Ascending aorta (tissue), 2 donors: ENCODE results near the gene AFF3. TPM values are rescaled to one million over a fixed set of nuclear protein-coding genes. Genes with fewer than 3 reads are reported as not detected.

Source experiments
- DNase-seq, 2 donors: peaks; one replicate each; pipeline ENCODE4 v3.0.0-alpha.2; 2019; ENCODE audit warnings: low spot score in 2 of 2
- H3K27ac ChIP-seq, 2 donors: fragments of 200-600 bp; sonication (generic); one replicate each; pipeline ENCODE4 v1.5.1; 2016 to 2017; ENCODE audit warnings: mild to moderate bottlenecking in 1 of 2
- H3K27me3 ChIP-seq: fragments of 200-600 bp; sonication (generic); one replicate; pipeline ENCODE4 v1.5.1; 2017
- H3K36me3 ChIP-seq, 2 donors: fragments of 200-600 bp; sonication (generic); one replicate each; pipeline ENCODE4 v1.5.1; 2016
- H3K4me1 ChIP-seq, 2 donors: fragments of 200-600 bp; sonication (generic); one replicate each; pipeline ENCODE4 v1.5.1; 2016 to 2017; ENCODE audit warnings: mild to moderate bottlenecking in 1 of 2
- H3K4me3 ChIP-seq, 2 donors: fragments of 200-600 bp; sonication (generic); one replicate each; pipeline ENCODE4 v1.5.1; 2016 to 2017; ENCODE audit warnings: mild to moderate bottlenecking in 1 of 2
- H3K9me3 ChIP-seq, 2 donors: fragments of 200-600 bp; sonication (generic); one replicate each; pipeline ENCODE4 v1.5.1; 2016
- intact Hi-C: fragments of 100-400 bp; cut with DNase I; formaldehyde crosslinking; loops from one replicate; pipeline ENCODE4 v1.15.1; 2023
- total RNA-seq: library from RNA; depleted of rRNA; stranded (reverse); fragments of >200 nt; gene quantifications from one replicate; pipeline ENCODE4 v1.1.0, GENCODE V29; 2016
- TF ChIP-seq, protein P1 (sequence below), 3 experiments: fragments of 200-600 bp in 2 of 3; fragments of 450-650 bp in 1 of 3; sonication (generic) in 2 of 3; IDR thresholded peaks; one replicate each; pipeline ENCODE4 v1.5.1; 2016 to 2019; ENCODE audit warnings: antibody characterized with exemption in 3 of 3, mild to moderate bottlenecking in 1 of 3, moderate library complexity in 1 of 3

The AFF3 gene
- total RNA-seq, 1 donor from 2014 or later, result 7.1 TPM

DNA sequence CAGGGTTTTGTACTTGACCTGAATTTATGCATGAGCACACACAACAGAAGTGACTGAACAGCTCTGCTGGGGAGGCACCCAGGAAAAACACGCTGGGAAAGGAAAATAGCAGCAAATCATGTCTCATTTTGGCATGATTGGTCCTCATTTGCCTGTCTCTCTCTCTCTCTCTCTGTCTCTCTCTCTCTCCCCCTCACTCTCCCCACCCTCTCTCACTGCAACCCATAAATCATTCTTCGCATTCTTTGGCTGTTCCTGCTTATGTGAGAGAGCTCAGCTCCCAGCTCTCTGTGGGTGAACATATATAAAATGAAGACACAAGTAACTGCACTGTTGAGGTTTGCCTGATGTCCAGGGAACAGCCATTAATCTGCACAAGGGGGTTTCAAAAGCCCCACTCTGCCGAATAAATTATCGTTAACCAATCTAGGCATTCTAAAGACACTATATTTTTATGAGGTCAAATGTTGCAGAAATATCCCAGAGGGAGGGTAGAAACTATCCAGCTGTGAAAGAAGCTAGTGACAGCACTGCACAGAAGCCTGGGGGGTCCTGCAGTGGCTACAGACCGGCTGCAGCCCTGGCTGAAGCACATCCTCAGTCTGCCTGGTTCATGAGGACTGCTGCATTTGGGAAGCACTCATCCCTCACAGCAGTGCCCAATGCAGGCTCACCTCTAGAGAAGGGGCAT lies 260.3 kb downstream of the AFF3 start:
- TF ChIP-seq, protein P1, sequence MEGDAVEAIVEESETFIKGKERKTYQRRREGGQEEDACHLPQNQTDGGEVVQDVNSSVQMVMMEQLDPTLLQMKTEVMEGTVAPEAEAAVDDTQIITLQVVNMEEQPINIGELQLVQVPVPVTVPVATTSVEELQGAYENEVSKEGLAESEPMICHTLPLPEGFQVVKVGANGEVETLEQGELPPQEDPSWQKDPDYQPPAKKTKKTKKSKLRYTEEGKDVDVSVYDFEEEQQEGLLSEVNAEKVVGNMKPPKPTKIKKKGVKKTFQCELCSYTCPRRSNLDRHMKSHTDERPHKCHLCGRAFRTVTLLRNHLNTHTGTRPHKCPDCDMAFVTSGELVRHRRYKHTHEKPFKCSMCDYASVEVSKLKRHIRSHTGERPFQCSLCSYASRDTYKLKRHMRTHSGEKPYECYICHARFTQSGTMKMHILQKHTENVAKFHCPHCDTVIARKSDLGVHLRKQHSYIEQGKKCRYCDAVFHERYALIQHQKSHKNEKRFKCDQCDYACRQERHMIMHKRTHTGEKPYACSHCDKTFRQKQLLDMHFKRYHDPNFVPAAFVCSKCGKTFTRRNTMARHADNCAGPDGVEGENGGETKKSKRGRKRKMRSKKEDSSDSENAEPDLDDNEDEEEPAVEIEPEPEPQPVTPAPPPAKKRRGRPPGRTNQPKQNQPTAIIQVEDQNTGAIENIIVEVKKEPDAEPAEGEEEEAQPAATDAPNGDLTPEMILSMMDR (IDR thresholded peaks at IDR 0.05), result no peak
- intact Hi-C loops, result no loop called here

DNA sequence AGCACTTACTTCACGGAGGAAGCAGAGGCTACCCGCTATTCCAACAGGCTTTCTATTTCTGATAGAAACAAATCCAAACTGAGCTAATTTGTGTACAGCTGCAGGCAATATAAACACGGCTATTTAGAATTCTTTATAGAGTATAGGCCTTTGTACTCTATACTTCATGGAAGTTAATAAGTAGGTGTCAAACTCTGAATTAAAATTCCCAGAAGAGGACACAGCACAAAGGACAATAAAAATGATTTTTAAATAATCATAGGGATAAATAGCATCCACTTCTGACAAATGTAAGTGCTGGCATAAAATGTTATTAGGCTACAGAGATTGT lies 261.5 kb downstream of the AFF3 start:
- H3K27ac ChIP-seq, result no peak overlapping the region
- H3K36me3 ChIP-seq, result no peaks in the 10 kb centered on the region
- peaks cover 0 to 13% of the 10 kb centered on the region in 2 donors for H3K4me1 ChIP-seq
- intact Hi-C loops, result no loop called here
- no peaks in the 10 kb centered on the region for H3K9me3 ChIP-seq
- H3K4me3 ChIP-seq, result no peak overlapping the region
- H3K27me3 ChIP-seq, result no peaks in the 10 kb centered on the region
- TF ChIP-seq, protein P1 (IDR thresholded peaks at IDR 0.05), result no peak
- DNase-seq, result no peak

More for the DNA sequence above, 260.3 kb downstream of the AFF3 start:
- Histone ChIP-seq H3K4me3 (no peak overlapping the region), H3K9me3 (no peaks in the 10 kb centered on the region), H3K27ac (no peak overlapping the region), H3K36me3 (no peaks in the 10 kb centered on the region), H3K27me3 (no peaks in the 10 kb centered on the region), H3K4me1 (peaks cover 0 to 13% of the 10 kb centered on the region in 2 donors)
- no peak for DNase-seq

DNA sequence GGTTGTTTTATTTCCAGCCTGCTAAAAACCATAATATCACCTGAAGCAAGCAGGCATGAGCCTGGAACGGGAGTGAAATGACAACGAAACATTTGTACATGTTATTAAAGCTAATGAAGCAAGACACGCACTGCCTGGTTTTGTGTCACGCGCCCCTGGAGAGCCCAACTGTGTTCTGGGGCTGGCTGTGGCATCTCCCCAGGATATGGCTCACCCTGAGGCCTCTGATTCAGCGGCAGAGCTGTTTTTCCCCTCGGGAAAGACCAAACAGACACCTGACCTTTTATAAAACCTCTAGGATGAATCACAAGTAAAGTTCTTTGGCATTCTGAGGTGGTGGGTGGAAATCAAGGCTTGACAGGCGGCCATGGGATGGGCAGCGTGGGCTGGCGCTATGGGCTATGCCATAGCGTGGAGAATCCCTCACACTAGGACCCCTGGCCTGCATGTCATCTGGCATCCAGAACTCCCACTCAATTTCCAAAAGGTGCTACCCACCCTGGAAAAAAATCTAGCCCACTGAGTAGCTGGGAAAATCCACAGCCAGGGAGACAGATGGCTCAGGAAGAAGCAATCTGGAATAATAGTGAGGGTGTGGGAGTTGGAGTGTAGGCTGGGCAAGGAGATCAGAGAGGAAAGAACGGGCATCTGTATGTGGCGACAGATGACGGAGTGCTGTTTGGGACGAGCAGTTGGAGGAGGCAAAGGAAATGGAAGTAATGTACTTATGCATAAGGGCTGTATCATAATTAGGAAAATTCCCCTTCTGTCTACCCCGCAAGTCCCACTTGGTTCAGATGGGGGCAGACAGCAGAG lies 262.0 kb downstream of the AFF3 start:
- Histone ChIP-seq H3K27ac (no peak overlapping the region), H3K36me3 (no peaks in the 10 kb centered on the region), H3K4me1 (peaks cover 0 to 13% of the 10 kb centered on the region in 2 donors), H3K27me3 (no peaks in the 10 kb centered on the region), H3K4me3 (no peak overlapping the region), H3K9me3 (no peaks in the 10 kb centered on the region)
- TF ChIP-seq, protein P1 (IDR thresholded peaks at IDR 0.05), result no peak
- intact Hi-C loops, result no loop called here
- DNase-seq, result no peak

DNA sequence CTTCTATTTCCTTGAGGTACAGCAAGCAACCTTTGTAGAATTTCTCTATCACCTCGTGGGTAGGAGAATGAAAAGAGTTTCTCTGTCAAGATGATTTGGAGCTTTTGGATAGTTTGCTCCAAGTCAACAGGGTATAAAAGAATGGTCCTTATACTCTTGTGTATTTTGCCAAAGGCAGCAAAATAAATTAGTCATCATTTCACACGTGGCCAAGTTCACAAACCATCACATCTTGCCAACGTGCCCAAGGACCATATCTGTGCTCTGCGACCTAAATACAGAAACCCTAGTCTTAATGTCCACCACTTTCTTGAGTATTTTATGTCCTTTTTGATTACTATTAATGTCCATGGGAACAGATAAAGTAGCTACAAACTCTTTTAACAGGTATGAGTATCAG lies 262.9 kb downstream of the AFF3 start:
- intact Hi-C loops, result no loop called here
- no peak overlapping the region for H3K4me3 ChIP-seq
- H3K9me3 ChIP-seq, result no peaks in the 10 kb centered on the region
- no peak overlapping the region for H3K27ac ChIP-seq
- H3K4me1 ChIP-seq, result peaks cover 0 to 13% of the 10 kb centered on the region in 2 donors
- H3K36me3 ChIP-seq, result no peaks in the 10 kb centered on the region
- H3K27me3 ChIP-seq, result no peaks in the 10 kb centered on the region
- DNase-seq, result no peak
- TF ChIP-seq, protein P1 (IDR thresholded peaks at IDR 0.05), result no peak

DNA sequence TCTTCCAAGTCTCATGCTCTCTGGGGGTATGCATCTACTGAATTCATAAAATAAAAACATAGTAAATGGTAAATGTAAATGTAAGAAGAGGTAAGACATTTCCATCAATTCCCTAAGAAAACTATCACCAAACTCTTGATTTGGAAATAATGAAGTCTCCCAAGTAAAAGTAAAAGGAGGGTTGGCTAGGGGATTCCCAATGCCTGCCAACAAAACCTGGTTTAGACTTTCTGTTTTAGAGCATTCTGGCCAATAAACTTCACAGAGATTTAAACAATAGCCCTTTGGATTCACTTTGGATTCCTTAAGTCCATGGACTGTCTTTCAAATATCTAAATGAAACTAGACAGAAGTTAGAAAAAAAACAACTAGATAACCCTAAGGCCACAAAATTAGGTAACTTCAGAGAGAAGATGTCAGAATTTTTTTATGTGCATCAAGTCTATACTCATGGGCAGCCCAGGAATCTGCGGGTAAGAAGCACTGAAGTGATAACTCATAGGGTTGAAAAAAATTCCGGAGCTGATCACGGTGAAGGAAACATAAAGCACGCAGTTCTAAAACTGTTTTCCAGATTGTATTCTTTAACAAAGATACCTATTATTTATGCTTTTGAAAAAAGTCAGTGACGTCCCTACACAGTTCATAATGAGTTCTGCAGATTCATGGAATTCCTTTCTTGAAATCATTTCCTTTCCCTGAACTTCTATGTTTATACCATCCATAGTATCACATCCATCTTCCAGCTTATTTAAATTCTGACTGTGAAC lies 263.6 kb downstream of the AFF3 start:
- TF ChIP-seq, protein P1 (IDR thresholded peaks at IDR 0.05), result no peak
- H3K27ac ChIP-seq, result no peak overlapping the region
- intact Hi-C loops, result no loop called here
- H3K4me3 ChIP-seq, result no peak overlapping the region
- H3K9me3 ChIP-seq, result no peaks in the 10 kb centered on the region
- H3K36me3 ChIP-seq, result no peaks in the 10 kb centered on the region
- no peak for DNase-seq
- H3K4me1 ChIP-seq, result peaks cover 0 to 13% of the 10 kb centered on the region in 2 donors
- no peaks in the 10 kb centered on the region for H3K27me3 ChIP-seq
